Endodermal cell (in vitro differentiated cells): ENCODE data around the gene FLT3LG. TPM values are rescaled to one million over a fixed set of nuclear protein-coding genes. Genes with fewer than 3 reads are reported as not detected.

Experiments
- DNase-seq: peaks from one replicate; pipeline ENCODE4 v3.0.0-alpha.2; 2017
- H3K27ac ChIP-seq: 2 replicates; pipeline ENCODE4 v1.5.1; 2013; ENCODE audit warnings: mild to moderate bottlenecking, low read depth, low read length, moderate library complexity
- H3K27me3 ChIP-seq: 2 replicates; pipeline ENCODE4 v1.6.1; 2013; ENCODE audit warnings: mild to moderate bottlenecking, low read length, moderate library complexity; ENCODE audit not compliant: insufficient read depth, control insufficient read depth, poor library complexity, severe bottlenecking
- H3K36me3 ChIP-seq: 2 replicates; pipeline ENCODE4 v1.7.0; 2013; ENCODE audit warnings: mild to moderate bottlenecking, low read length, moderate library complexity; ENCODE audit not compliant: control insufficient read depth, insufficient read depth
- H3K4me1 ChIP-seq: one replicate; pipeline ENCODE4 v1.7.0; 2013; ENCODE audit warnings: low read length; ENCODE audit not compliant: control insufficient read depth, insufficient read depth
- H3K4me3 ChIP-seq: 2 replicates; pipeline ENCODE4 v1.5.1; 2013; ENCODE audit warnings: mild to moderate bottlenecking, low read length, moderate library complexity
- H3K9ac ChIP-seq: 2 replicates; pipeline ENCODE4 v1.6.1; 2013; ENCODE audit warnings: mild to moderate bottlenecking, low read length, moderate library complexity; ENCODE audit not compliant: poor library complexity, severe bottlenecking; ENCODE audit errors: extremely low read depth
- H3K9me3 ChIP-seq: 2 replicates; pipeline ENCODE4 v1.6.1; 2013; ENCODE audit warnings: mild to moderate bottlenecking, low read length, moderate library complexity; ENCODE audit not compliant: control insufficient read depth
- H3K27ac Mint-ChIP-seq: 2 replicates; pipeline ENCODE4 v1.8.0; 2020; ENCODE audit warnings: mixed read lengths
- H3K27me3 Mint-ChIP-seq: 2 replicates; pipeline ENCODE4 v1.8.0; 2021; ENCODE audit warnings: mild to moderate bottlenecking, mixed read lengths; ENCODE audit not compliant: insufficient read depth
- H3K36me3 Mint-ChIP-seq: 2 replicates; pipeline ENCODE4 v1.8.0; 2020; ENCODE audit warnings: low read depth, mixed read lengths
- H3K4me1 Mint-ChIP-seq: 2 replicates; pipeline ENCODE4 v1.8.0; 2020; ENCODE audit warnings: mixed read lengths
- H3K4me3 Mint-ChIP-seq: 2 replicates; pipeline ENCODE4 v1.8.0; 2020; ENCODE audit warnings: mild to moderate bottlenecking, moderate library complexity, mixed read lengths
- H3K9me3 Mint-ChIP-seq: 2 replicates; pipeline ENCODE4 v1.8.0; 2020; ENCODE audit warnings: mild to moderate bottlenecking, mixed read lengths
- WGBS, 2 experiments: methylation state at CpG; one replicate each; pipeline versions ENCODE4 v1.1.5 to v1.1.7; 2013; ENCODE audit warnings: missing lambda C conversion rate in 2 of 2, mixed read lengths in 1 of 2; ENCODE audit not compliant: insufficient coverage in 1 of 2, insufficient read length in 1 of 2; 5-methylcytosine and 5-hydroxymethylcytosine counted together
- total RNA-seq, 2 donors: library from RNA; stranded (reverse); fragmentation: NEBNext Ultra II Directional in 1 of 2; extraction: Animal tissue kit (Norgen Biotek cat#: 25700) in 1 of 2; gene quantifications; 2 replicates in 1 of 2; 3 replicates in 1 of 2; pipeline ENCODE4 v1.2.1, GENCODE V29; 2021
- TF ChIP-seq, protein P1 (sequence below): fragments of 200-600 bp; sonication (generic); conservative IDR thresholded peaks from 2 replicates; pipeline ENCODE4 v1.5.0; 2021; ENCODE audit warnings: antibody characterized with exemption, mild to moderate bottlenecking

Gene FLT3LG
- total RNA-seq, 2 donors from 2014 or later, result 0.75 to 2.3 TPM

DNA sequence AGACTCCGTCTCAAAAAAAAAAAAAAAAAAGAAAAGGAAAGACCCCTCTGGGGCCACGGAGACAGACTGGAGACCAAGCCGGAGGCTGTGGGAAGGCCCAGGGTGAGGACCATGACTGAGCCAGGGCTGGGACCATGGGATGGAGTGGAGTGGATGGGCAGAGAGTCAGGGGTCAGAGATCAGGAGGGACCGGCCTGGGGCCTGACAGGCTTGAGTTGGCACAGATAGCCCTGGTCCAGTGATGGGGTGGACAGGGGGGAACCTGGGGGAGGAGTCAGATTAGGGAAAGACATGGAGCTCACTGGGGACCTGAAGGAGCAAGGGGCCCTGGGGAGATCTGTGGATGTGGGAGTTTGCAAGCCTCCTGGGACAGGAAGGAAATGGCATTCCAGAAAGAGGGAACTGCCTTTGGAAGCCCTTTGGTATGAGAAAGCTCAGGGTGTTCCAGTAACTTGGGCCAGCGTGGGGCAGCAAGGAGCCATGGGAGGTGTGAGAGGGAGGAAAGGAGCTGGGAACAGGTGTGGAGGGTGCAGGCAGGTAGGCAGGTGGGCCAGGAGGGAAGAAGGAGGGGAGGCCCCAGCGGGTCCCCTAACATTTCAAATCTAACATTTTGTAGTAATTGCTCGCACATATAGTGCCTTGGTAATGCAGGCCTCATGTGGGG lies 7.1 kb downstream of the FLT3LG start:
- no peak for DNase-seq
- H3K36me3 Mint-ChIP-seq, result no peaks in the 10 kb centered on the region
- TF ChIP-seq, protein P1, sequence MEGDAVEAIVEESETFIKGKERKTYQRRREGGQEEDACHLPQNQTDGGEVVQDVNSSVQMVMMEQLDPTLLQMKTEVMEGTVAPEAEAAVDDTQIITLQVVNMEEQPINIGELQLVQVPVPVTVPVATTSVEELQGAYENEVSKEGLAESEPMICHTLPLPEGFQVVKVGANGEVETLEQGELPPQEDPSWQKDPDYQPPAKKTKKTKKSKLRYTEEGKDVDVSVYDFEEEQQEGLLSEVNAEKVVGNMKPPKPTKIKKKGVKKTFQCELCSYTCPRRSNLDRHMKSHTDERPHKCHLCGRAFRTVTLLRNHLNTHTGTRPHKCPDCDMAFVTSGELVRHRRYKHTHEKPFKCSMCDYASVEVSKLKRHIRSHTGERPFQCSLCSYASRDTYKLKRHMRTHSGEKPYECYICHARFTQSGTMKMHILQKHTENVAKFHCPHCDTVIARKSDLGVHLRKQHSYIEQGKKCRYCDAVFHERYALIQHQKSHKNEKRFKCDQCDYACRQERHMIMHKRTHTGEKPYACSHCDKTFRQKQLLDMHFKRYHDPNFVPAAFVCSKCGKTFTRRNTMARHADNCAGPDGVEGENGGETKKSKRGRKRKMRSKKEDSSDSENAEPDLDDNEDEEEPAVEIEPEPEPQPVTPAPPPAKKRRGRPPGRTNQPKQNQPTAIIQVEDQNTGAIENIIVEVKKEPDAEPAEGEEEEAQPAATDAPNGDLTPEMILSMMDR, result no peak
- Histone ChIP-seq H3K4me3 (no peak overlapping the region), H3K4me1 (no peaks in the 10 kb centered on the region), H3K9me3 (no peaks in the 10 kb centered on the region), H3K36me3 (no peaks in the 10 kb centered on the region), H3K9ac (no peak overlapping the region), H3K27ac (no peak overlapping the region), H3K27me3 (no peaks in the 10 kb centered on the region)
- H3K27me3 Mint-ChIP-seq, result no peaks in the 10 kb centered on the region
- H3K9me3 Mint-ChIP-seq, result peaks cover 2% of the 10 kb centered on the region
- 88 to 94% methylated on average over 3 to 6 of the region's 7 CpGs for WGBS, 2 experiments
- H3K4me1 Mint-ChIP-seq, result peaks cover 2% of the 10 kb centered on the region
- no peak overlapping the region for H3K4me3 Mint-ChIP-seq
- H3K27ac Mint-ChIP-seq, result peak overlapping the region; percentile 58

DNA sequence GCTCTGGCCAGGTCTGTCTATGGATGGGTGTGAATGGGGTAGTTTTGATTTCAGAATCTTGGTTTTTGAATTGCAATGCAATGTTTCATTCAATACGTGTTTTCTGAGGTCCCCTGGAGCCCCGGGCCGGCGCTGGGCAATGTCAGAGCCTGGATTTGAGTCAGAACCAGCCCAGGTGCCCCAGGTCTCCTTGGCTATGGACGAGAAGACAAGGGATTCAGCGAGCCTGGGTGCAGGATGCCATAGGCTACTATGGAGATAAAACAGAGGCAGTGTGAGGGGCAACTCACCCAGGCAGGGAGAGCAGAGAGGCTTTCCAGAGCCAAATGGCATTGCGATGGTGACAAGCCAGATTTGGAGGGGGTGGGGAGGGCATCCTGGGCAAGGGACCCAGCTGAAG lies 12.2 kb downstream of the FLT3LG start:
- H3K4me3 Mint-ChIP-seq, result no peak overlapping the region
- no peaks in the 10 kb centered on the region for H3K27me3 Mint-ChIP-seq
- no peak overlapping the region for H3K4me3 ChIP-seq
- peaks cover 37% of the 10 kb centered on the region for H3K36me3 Mint-ChIP-seq
- H3K4me1 ChIP-seq, result peaks cover 6% of the 10 kb centered on the region
- H3K36me3 ChIP-seq, result peaks cover 31% of the 10 kb centered on the region
- H3K4me1 Mint-ChIP-seq, result peaks cover 9% of the 10 kb centered on the region
- H3K27ac Mint-ChIP-seq, result no peak overlapping the region
- no peaks in the 10 kb centered on the region for H3K9me3 Mint-ChIP-seq
- TF ChIP-seq, protein P1, result no peak
- WGBS, 2 experiments, result 95 to 96% methylated on average over 7 of the region's 7 CpGs
- H3K27me3 ChIP-seq, result no peaks in the 10 kb centered on the region
- DNase-seq, result no peak
- H3K9me3 ChIP-seq, result no peaks in the 10 kb centered on the region
- no peak overlapping the region for H3K9ac ChIP-seq
- no peak overlapping the region for H3K27ac ChIP-seq

DNA sequence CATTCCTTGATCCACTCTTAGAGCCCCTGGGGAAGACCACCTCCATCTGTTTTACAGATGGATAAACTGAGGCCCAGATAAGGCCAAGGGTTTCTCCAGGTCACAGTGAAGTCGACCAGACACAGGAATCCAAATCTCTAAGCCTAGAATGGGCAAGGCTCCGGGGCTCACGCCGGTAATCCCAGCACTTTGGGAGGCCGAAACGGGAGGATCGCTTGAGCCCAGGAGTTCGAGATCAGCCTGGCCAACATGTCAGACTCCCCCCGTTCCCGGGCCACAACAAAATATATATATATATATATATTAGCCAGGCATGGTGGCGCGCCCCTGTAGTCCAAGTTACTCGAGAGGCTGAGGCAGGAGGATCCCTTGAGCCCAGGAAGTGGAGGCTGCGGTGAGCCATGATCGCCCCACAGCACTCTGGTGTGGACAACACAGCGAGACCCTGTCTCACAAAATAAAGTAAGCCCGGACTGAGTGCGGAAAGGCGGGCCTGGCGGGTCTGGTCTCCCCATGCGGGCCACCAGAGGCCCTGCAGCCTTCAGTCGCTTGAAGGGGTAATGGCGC lies 12.8 kb downstream of the FLT3LG start:
- Histone ChIP-seq H3K27me3 (no peaks in the 10 kb centered on the region), H3K9ac (no peak overlapping the region), H3K9me3 (no peaks in the 10 kb centered on the region), H3K4me3 (no peak overlapping the region), H3K4me1 (peaks cover 6% of the 10 kb centered on the region), H3K27ac (no peak overlapping the region), H3K36me3 (peaks cover 36% of the 10 kb centered on the region)
- 52 to 62% methylated on average over 8 to 21 of the region's 23 CpGs for WGBS, 2 experiments
- peak overlapping the region; percentile 99 for H3K4me3 Mint-ChIP-seq
- no peak for DNase-seq
- TF ChIP-seq, protein P1, result peak; percentile 50
- H3K27me3 Mint-ChIP-seq, result no peaks in the 10 kb centered on the region
- H3K9me3 Mint-ChIP-seq, result no peaks in the 10 kb centered on the region
- H3K36me3 Mint-ChIP-seq, result peaks cover 42% of the 10 kb centered on the region
- H3K4me1 Mint-ChIP-seq, result peaks cover 9% of the 10 kb centered on the region
- H3K27ac Mint-ChIP-seq, result no peak overlapping the region
